ENCODE results near the gene GATA3.

GRCh38 chr10:8104005-8104404 is 49.5 kb downstream of the GATA3 start:
- no peak for TF ChIP-seq POLR2A (IDR thresholded peaks at IDR 0.05; ENCODE audit: low read depth, low read length)
- TF ChIP-seq SPI1 (IDR thresholded peaks at IDR 0.05; ENCODE audit: low read depth, low read length), result no peak

All from GM12891 (cell line).